Islet precursor cell (in vitro differentiated cells): Measurements from ENCODE around the gene DIPK1C.
A peak's percentile ranks its signal among the peaks of the same experiment; 100 is the strongest.

ENCODE experiments used
- DNase-seq: peaks from one replicate; pipeline ENCODE4 v3.0.0-alpha.2; 2018

The DIPK1C gene

DNA sequence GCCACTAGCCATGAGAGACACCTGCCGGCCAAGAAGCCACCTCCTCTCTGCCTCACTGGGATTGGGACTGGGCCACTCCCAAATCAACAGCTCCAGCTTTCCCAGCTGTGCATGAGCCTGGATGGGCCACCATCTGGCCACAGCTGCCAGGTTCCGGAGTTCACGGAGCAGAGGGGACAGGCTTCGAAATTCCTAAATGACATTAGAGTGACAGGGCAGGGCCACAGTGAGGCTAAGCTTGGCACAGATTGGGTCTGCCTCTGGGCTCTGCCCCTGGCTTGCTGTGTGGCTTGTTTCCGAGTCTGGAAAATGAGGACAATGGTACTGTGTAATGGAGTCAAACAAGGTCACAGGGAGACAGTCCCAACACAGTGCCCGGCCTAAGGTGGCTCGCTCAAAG, 6.5 kb downstream of the DIPK1C start:
- DNase-seq = no peak

DNA sequence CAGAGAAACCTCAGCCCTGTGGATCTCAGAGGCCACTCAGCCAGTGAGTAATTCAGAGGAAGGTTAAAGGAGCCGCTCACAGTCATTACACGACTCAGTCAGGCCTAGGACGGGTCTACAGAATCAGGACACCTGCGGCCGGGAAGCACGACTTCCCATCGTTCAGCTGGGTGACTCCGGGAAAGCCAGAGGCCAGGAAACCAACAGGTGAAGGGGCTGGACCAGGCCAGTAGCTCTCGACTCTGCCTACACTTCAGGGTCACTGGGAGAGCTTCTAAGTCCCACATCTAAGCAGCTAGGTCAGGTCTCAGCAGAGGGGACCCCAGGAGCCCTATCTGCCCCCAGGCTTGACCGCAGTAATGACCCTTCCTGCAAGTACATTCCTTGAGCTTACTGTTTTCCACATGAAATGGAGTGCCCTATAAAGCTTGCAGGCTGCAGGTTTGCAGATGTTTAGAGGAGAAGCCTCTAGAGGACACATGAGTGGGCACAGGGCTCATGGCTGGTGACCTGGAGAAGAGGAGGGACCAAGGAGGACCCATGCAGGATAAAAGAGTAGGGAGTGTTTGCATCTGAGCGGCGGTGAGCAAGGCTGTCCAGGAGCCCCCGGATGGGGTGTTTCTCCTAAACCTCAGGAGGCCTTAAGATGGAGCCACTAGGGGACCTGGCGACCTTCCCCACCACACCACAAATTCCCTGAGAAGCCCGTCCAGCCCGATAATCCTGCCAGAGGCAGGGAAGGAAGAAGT, 9.5 kb downstream of the DIPK1C start:
- DNase-seq = no peak

- no peak for DNase-seq
These were observed 10.3 kb downstream of the DIPK1C start for GRCh38 chr18:74446631-74447403.

DNA sequence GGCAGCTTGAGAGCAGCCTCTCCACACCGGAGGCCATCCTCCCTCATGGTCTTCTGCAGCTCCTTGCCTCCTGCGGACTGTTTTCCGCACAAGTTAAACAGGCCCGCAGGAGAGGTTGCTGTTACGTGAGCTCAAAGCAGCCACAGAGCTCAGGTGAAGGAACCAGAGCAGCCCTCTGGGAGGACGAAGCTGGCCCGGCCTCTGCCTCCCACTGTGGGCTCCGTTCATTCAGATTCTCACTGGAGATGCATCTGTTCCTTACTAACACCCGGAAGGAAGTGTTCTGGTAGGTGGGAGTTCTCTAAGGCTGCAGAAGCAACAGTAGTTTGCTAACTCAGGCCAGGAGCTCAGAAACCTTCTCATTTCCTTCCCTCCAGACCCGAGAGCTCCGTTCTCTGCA, 10.9 kb downstream of the DIPK1C start:
- no peak for DNase-seq

DNA sequence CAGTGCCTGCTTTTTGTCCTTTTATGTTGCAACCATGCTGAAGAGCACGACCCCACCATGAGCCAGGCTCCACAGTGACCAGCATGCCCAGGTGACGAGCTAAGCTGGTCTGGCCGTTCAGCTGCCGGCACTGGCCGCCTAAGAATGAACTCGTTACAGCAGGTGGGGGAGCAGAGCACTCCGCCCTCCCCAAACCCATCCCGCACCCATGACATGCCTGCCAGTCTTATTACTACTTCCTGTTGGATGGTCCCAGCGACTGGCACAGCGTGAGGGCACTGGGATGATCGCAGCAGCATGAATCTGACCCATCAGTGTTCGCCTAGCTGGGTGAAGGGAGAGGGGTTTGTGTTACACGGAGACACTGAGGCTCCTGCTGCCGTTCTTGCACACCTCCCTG, 11.5 kb downstream of the DIPK1C start:
- no peak for DNase-seq

GRCh38 chr18:74444104-74444503, 13.0 kb downstream of the DIPK1C start:
- no peak for DNase-seq

- DNase-seq = no peak
These were observed 16.2 kb downstream of the DIPK1C start for GRCh38 chr18:74440808-74441427.

GRCh38 chr18:74438091-74438490, 19.0 kb downstream of the DIPK1C start:
- no peak for DNase-seq

DNA sequence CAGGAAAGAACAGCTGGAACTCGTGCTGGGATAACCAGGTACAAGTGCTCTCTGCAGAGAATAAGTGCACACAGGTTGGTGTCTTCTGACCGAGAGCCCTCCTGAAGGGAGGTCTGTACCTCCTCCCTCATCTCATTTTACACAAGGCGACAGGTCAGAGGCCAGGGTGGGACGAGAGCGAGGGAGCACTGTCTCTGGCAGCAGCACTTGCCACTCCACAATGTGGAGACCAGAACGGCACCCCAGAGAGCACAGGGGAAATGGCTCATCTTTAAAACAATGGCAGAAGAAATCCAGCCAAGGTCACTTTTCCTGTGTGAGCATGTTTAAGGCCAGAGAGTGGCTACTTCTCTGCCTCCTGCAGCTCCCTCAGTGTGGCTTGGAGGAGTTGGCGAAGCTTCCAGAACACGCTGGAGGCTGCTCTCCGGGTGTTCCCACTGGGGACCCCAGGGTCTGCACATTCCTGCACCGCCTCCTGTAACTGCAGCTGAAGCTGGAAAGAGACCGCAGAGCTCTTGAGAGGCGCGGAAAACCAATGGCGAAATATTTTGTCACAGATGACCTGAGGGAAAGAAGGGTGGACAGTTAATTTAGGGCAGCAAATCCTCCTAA, 20.8 kb downstream of the DIPK1C start:
- no peak for DNase-seq

DNA sequence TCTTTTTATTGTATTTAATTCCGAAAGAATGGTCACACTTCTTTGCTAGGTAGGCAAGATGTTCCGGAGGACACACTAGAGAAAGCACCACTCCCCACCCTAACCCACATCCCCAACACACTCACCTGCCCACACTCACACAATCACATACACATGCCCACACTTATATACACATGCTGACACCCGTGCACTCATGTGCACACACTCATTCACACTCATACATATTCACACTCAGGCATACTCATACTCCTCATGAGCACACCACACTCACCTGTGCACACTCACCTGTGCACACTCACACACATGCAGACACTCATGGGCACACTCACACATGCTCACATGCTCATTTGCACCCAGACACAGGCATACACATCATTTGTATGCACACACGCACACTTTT, 21.4 kb downstream of the DIPK1C start:
- no peak for DNase-seq

GRCh38 chr18:74434466-74434865, 22.6 kb downstream of the DIPK1C start:
- no peak for DNase-seq

GRCh38 chr18:74430806-74431571, 26.1 kb downstream of the DIPK1C start:
- no peak for DNase-seq

DNA sequence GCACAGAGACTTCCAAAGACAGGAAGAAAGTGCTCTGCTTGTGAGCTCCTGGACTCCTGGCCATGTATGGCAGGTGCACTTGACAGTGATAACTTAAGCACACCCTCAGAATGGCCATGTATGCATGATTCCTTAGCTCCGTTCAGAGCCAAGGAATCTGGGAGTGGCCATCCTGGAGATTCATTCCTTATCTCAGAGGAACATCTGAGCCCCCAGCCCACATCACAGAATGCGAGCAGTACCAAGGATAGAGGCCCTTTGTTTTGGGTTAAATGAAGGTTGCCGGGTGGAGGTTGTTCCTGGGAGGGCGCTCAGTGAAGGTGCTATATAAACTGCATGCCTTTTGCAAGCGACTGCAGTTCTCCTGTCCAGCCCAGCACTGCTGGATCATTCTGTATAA, 26.9 kb downstream of the DIPK1C start:
- peak; percentile 81 for DNase-seq

DNA sequence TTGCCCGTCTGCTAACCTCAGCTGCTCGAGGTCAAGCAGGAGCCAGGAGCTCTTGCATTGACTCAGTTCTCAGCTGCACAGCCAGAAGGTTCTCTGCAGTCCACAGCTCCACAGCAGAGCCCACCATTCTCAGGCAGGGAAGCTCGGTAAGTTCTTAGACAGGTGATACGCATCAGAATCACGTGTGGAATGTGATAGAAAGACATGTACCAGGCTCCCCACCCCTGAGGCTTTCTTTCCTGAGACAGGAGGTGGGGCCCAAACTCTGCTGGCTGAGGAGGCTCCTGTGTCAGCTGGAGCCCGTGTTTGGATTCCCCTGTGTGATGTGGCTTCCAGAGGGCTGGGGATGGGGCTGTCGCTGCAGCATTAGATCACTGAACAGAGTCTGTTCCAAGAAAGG, 28.0 kb downstream of the DIPK1C start:
- DNase-seq = peak; percentile 84

DNA sequence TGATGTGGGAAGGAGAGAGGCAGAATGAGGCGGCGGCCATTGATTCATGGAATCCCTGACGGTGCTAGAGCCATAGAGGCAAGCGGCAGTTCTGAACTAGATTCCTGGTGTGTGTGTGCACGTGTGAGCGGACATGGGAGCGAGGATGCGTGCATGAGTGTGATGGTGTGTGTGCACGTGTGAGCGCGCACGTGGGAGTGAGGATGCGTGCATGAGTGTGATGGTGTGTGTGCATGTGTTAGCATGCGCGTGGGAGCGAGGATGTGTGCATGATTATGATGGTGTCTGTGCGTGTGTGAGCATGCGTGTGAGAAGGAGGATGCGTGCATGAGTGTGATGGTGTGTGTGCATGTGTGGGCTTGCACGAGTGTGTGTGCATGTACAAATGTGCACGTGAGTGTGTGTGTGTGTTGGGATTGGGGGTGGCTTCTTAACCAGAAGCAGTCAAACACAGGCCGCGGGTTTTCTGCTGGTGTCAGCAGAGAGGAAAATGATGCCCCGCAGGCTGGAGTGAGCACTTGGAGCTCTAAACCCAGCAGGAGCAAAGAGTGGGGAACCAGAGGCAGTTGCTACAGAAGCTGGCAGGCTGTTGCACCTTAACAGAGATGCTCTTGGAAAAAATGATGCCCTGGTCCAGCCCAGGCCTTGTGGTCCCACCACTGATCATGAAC, 29.5 kb downstream of the DIPK1C start:
- no peak for DNase-seq

GRCh38 chr18:74425876-74426275, 31.2 kb downstream of the DIPK1C start:
- DNase-seq = no peak

GRCh38 chr18:74425161-74425560, 31.9 kb downstream of the DIPK1C start:
- no peak for DNase-seq

DNA sequence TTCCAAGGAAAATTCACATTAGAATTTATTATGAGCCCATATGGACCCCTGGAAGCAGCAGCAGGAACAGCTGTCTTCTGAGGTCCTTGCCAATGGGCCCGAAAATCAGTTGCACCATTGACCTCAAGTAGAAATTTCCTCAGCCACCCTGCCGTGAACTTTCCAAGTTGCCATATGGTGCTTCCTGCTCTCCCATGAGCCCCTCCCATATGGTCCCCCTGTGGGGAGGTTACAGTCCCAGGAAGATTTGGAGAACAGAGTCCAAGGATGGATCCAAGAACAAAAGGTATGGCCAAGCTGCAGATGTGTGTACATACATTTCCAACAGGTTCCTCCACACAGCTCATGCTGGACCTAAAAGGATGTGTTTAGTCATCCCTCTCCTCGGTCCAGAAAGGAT, 34.6 kb downstream of the DIPK1C start:
- no peak for DNase-seq

GRCh38 chr18:74420926-74421325, 36.2 kb downstream of the DIPK1C start:
- no peak for DNase-seq

GRCh38 chr18:74420481-74420880, 36.6 kb downstream of the DIPK1C start:
- DNase-seq = no peak

GRCh38 chr18:74419761-74420160, 37.3 kb downstream of the DIPK1C start:
- no peak for DNase-seq

GRCh38 chr18:74418023-74418422, 39.1 kb downstream of the DIPK1C start:
- no peak for DNase-seq
